Measurements from ENCODE around the gene PHLPP2.

DNA sequence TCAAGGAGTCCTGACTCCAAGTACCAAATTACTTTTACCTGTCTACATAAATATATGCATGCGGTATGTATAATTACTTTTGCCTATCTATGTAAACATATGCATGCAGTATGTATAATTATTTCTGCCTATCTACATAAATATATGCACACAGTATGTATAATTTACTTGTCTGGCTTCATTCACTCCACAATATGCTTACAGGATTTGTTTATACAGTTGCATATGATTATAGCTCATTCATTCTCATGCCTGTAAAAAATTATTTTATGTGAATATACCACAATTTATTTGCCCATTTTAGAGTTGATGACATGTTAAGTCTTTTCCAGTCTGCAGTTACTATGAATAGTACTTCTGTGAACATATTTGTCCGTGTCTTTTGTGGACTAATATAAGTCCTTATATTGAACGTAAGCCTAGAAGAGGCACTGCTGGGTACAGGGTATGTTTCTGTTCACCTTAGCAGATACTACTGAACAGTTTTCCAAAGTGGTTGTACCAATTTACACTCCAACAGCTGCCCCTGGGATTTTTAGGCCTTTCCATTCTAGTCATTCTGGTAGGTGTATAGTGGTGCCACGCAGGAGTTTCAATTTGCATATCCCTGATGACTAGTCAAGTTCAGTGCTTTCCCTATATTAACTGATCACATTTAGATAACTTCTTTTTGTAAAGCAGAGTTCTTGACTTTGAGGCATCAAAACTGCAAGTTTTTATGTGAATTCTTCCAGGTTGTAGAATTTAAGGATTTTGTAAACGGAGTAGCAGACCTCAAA, 51.5 kb downstream of the PHLPP2 start:
- no peak for TF ChIP-seq EZH2 (IDR thresholded peaks at IDR 0.05; ENCODE audit: borderline replicate concordance, low read depth, low read length, severe bottlenecking)
- TF ChIP-seq, protein P1, sequence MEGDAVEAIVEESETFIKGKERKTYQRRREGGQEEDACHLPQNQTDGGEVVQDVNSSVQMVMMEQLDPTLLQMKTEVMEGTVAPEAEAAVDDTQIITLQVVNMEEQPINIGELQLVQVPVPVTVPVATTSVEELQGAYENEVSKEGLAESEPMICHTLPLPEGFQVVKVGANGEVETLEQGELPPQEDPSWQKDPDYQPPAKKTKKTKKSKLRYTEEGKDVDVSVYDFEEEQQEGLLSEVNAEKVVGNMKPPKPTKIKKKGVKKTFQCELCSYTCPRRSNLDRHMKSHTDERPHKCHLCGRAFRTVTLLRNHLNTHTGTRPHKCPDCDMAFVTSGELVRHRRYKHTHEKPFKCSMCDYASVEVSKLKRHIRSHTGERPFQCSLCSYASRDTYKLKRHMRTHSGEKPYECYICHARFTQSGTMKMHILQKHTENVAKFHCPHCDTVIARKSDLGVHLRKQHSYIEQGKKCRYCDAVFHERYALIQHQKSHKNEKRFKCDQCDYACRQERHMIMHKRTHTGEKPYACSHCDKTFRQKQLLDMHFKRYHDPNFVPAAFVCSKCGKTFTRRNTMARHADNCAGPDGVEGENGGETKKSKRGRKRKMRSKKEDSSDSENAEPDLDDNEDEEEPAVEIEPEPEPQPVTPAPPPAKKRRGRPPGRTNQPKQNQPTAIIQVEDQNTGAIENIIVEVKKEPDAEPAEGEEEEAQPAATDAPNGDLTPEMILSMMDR (IDR thresholded peaks at IDR 0.05; ENCODE audit: borderline replicate concordance, extremely low read depth, low read length, poor library complexity, severe bottlenecking), result no peak

All from DND-41 (cell line).